HepG2 (cell line): ENCODE results near the gene OPTN. TPM values are rescaled to one million over a fixed set of nuclear protein-coding genes. Genes with fewer than 3 reads are reported as not detected.

Source experiments
- ATF1 ChIP-seq: IDR thresholded peaks from 2 replicates; pipeline ENCODE4 v1.6.1; 2016; ENCODE audit warnings: mild to moderate bottlenecking, control low read depth
- BATF2 ChIP-seq: sonication (generic); formaldehyde crosslinking; IDR thresholded peaks from 2 replicates; pipeline ENCODE4 v1.8.0; 2022; ENCODE audit warnings: mild to moderate bottlenecking, missing genetic modification reagents, moderate library complexity
- NFKB2 ChIP-seq: sonication (generic); formaldehyde crosslinking; IDR thresholded peaks from 2 replicates; pipeline ENCODE4 v1.4.0; 2020; ENCODE audit warnings: missing genetic modification reagents, borderline replicate concordance
- NR2F6 ChIP-seq, 2 experiments: IDR thresholded peaks; 2 replicates each; pipeline ENCODE4 v1.6.1; 2016; ENCODE audit warnings: antibody characterized with exemption in 1 of 2, mild to moderate bottlenecking in 1 of 2
- POLR2A ChIP-seq, 2 experiments: IDR thresholded peaks; 2 replicates each; pipeline ENCODE4 v1.6.1; 2011; ENCODE audit warnings: low read depth in 2 of 2, low read length in 2 of 2, mild to moderate bottlenecking in 1 of 2, moderate library complexity in 1 of 2; ENCODE audit not compliant: insufficient read depth in 1 of 2
- SPEN ChIP-seq: sonication (generic); formaldehyde crosslinking; IDR thresholded peaks from 2 replicates; pipeline ENCODE4 v1.5.1; 2020; ENCODE audit warnings: low read depth, mild to moderate bottlenecking, missing genetic modification reagents
- TEAD2 ChIP-seq: sonication (generic); formaldehyde crosslinking; IDR thresholded peaks from 2 replicates; pipeline ENCODE4 v1.9.0; 2021; ENCODE audit warnings: missing genetic modification reagents
- ZIK1 ChIP-seq: sonication (generic); formaldehyde crosslinking; IDR thresholded peaks from 2 replicates; pipeline ENCODE4 v1.5.0; 2020; ENCODE audit warnings: mild to moderate bottlenecking, low read depth, missing genetic modification reagents, borderline replicate concordance
- ZNF530 ChIP-seq: sonication (generic); formaldehyde crosslinking; IDR thresholded peaks from 2 replicates; pipeline ENCODE4 v1.5.0; 2020; ENCODE audit warnings: low read depth, mild to moderate bottlenecking, missing genetic modification reagents
- ZNF687 ChIP-seq: sonication (generic); formaldehyde crosslinking; IDR thresholded peaks from 2 replicates; pipeline ENCODE4 v1.5.1; 2020; ENCODE audit warnings: mild to moderate bottlenecking, missing genetic modification reagents, moderate library complexity
- ZSCAN12 ChIP-seq: sonication (generic); formaldehyde crosslinking; IDR thresholded peaks from 2 replicates; pipeline ENCODE4 v1.9.0; 2021; ENCODE audit warnings: mild to moderate bottlenecking, missing genetic modification reagents
- polyA plus RNA-seq, 8 experiments: library from polyadenylated mRNA; depleted of rRNA in 3 of 8; stranded (reverse) in 7 of 8; unstranded in 1 of 8; fragments of >200 nt; fragmentation: Illumina TruSeq in 4 of 8; extraction: Trizol in 4 of 8; gene quantifications; 2 replicates each; pipeline versions ENCODE4 v1.2.1 to v1.2.3, GENCODE V29; 2011 to 2016; ENCODE audit warnings: low read depth in 4 of 8, missing spikeins in 1 of 8, mixed read lengths in 1 of 8; ENCODE audit not compliant: insufficient read depth in 1 of 8
- total RNA-seq, 5 experiments: library from RNA; depleted of rRNA; stranded (reverse); fragments of >200 nt; fragmentation: Illumina TruSeq; extraction: Trizol; gene quantifications; 2 replicates each; pipeline ENCODE4 v1.2.3, GENCODE V29; 2016; ENCODE audit warnings: low read depth in 1 of 5

OPTN gene
- total and polyA plus RNA-seq, 2 of the 13 experiments (the other 11 are each of a cell fraction or from before 2014, with no cell fraction given) = 13.4 to 46.6 TPM

DNA sequence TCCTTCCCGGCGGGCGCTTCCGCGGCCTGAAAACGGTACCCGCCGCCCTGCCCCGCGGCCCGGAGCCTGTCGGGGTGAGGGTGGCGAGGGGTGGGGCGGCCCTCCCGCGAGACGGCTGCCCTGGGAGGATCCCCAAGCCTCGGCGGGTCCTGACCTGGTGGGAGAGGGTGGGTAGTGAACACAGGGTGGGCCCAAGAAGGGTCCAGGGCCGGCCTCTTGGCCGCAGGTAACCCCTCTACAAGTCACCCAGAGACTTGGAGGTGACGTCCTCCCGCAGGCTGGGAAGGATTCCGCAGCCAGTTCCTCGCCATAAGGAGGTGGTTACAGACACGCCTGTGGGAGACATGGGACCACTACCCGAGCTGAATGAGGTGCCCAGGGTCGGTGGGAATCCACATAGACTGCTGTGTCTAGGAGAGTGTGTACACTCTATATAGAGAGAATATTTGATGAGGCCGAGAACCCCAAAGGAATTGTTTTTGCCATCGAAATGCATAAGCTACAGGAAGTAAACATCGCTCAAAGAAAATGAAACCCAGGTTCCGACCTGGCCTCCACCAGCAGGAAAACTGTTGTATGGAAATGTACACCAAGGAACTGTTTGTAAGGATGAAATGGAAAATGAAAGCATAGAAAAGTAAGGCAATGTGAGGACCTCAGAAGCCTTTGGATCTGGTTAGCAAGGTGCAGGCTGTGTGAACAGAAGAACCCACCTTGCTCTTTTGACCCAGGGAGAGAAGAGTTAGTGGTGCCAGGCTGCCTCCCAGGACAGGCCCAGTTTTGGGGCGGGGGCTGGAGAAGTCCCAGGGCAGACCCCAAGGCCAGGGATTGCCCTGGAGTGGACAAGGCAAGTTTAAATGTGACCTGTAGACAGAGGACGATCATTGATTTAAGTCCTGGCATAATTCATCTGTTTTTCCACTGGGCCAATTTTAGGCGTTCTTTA lies 659 bp downstream of the OPTN start (continued):
- TF ChIP-seq TEAD2 (CRISPR knock-in tag) (no peak), POLR2A (IDR thresholded peaks at IDR 0.05; ENCODE audit: insufficient read depth in 1 of 2, low read depth in 2 of 2, low read length in 2 of 2) (peak in 1 of 2 experiments; percentile 24; a peak in 1 of 4 replicates), NR2F6 (IDR thresholded peaks at IDR 0.05) (no peak), NR2F6 (CRISPR knock-in tag; IDR thresholded peaks at IDR 0.05) (0 out of 2 replicates have a peak, but pooled peaks have one; percentile 10), ZSCAN12 (CRISPR knock-in tag) (no peak), ZIK1 (CRISPR knock-in tag) (no peak), NFKB2 (0 out of 2 replicates have a peak, but pooled peaks have one; percentile 16), ZNF530 (CRISPR knock-in tag) (no peak), ZNF687 (CRISPR knock-in tag) (peak; percentile 28; the same call in 1 of the 2 replicates), BATF2 (CRISPR knock-in tag) (no peak), SPEN (CRISPR knock-in tag) (peak; percentile 4; the same call in 1 of the 2 replicates), ATF1 (CRISPR knock-in tag) (no peak)
